HepG2 (cell line): Measurements from ENCODE around the gene EFNA3. TPM values are rescaled to one million over a fixed set of nuclear protein-coding genes. Genes with fewer than 3 reads are reported as not detected.

ENCODE experiments used
- KAT2B ChIP-seq: fragments of 150-350 bp; IDR thresholded peaks from 2 replicates; pipeline ENCODE4 v1.6.1; 2014; ENCODE audit warnings: low read depth, low read length, borderline replicate concordance
- RBAK ChIP-seq: sonication (generic); formaldehyde crosslinking; IDR thresholded peaks from 2 replicates; pipeline ENCODE4 v1.5.1; 2020; ENCODE audit warnings: mild to moderate bottlenecking, missing genetic modification reagents
- ZBTB8A ChIP-seq: sonication (generic); formaldehyde crosslinking; IDR thresholded peaks from 2 replicates; pipeline ENCODE4 v1.4.0; 2020; ENCODE audit warnings: mild to moderate bottlenecking, low read depth, missing genetic modification reagents, borderline replicate concordance
- ZNF543 ChIP-seq: sonication (generic); formaldehyde crosslinking; IDR thresholded peaks from 2 replicates; pipeline ENCODE4 v1.4.0; 2020; ENCODE audit warnings: mild to moderate bottlenecking, missing genetic modification reagents
- ZSCAN22 ChIP-seq: sonication (generic); formaldehyde crosslinking; IDR thresholded peaks from 2 replicates; pipeline ENCODE4 v1.4.0; 2020; ENCODE audit warnings: mild to moderate bottlenecking, missing genetic modification reagents
- ZSCAN29 ChIP-seq: sonication (generic); formaldehyde crosslinking; conservative IDR thresholded peaks from 2 replicates; pipeline ENCODE4 v1.4.0; 2020; ENCODE audit warnings: mild to moderate bottlenecking, missing genetic modification reagents
- polyA plus RNA-seq, 8 experiments: library from polyadenylated mRNA; depleted of rRNA in 3 of 8; stranded (reverse) in 7 of 8; unstranded in 1 of 8; fragments of >200 nt; fragmentation: Illumina TruSeq in 4 of 8; extraction: Trizol in 4 of 8; gene quantifications; 2 replicates each; pipeline versions ENCODE4 v1.2.1 to v1.2.3, GENCODE V29; 2011 to 2016; ENCODE audit warnings: low read depth in 4 of 8, missing spikeins in 1 of 8, mixed read lengths in 1 of 8; ENCODE audit not compliant: insufficient read depth in 1 of 8
- total RNA-seq, 5 experiments: library from RNA; depleted of rRNA; stranded (reverse); fragments of >200 nt; fragmentation: Illumina TruSeq; extraction: Trizol; gene quantifications; 2 replicates each; pipeline ENCODE4 v1.2.3, GENCODE V29; 2016; ENCODE audit warnings: low read depth in 1 of 5
- TF ChIP-seq, protein P1 (sequence below): sonication (generic); formaldehyde crosslinking; IDR thresholded peaks from 2 replicates; pipeline ENCODE4 v1.4.0; 2020; ENCODE audit warnings: mild to moderate bottlenecking, missing genetic modification reagents
- TF ChIP-seq, protein P2 (sequence below): sonication (generic); formaldehyde crosslinking; IDR thresholded peaks from 2 replicates; pipeline ENCODE4 v1.9.0; 2021; ENCODE audit warnings: mild to moderate bottlenecking, missing genetic modification reagents
- TF ChIP-seq, protein P3 (sequence below): sonication (generic); formaldehyde crosslinking; IDR thresholded peaks from 2 replicates; pipeline ENCODE4 v1.4.0; 2020; ENCODE audit warnings: mild to moderate bottlenecking, missing genetic modification reagents
- TF ChIP-seq, protein P4 (sequence below): sonication (generic); formaldehyde crosslinking; IDR thresholded peaks from 2 replicates; pipeline ENCODE4 v1.5.1; 2020; ENCODE audit warnings: missing genetic modification reagents, mild to moderate bottlenecking, borderline replicate concordance

EFNA3 gene
- total and polyA plus RNA-seq, 2 of the 13 experiments (the other 11 are each of a cell fraction or from before 2014, with no cell fraction given): 1.0 to 5.7 TPM

GRCh38 chr1:155044812-155045657, 33.6 kb upstream of the EFNA3 start (continued):
- TF ChIP-seq, protein P1, sequence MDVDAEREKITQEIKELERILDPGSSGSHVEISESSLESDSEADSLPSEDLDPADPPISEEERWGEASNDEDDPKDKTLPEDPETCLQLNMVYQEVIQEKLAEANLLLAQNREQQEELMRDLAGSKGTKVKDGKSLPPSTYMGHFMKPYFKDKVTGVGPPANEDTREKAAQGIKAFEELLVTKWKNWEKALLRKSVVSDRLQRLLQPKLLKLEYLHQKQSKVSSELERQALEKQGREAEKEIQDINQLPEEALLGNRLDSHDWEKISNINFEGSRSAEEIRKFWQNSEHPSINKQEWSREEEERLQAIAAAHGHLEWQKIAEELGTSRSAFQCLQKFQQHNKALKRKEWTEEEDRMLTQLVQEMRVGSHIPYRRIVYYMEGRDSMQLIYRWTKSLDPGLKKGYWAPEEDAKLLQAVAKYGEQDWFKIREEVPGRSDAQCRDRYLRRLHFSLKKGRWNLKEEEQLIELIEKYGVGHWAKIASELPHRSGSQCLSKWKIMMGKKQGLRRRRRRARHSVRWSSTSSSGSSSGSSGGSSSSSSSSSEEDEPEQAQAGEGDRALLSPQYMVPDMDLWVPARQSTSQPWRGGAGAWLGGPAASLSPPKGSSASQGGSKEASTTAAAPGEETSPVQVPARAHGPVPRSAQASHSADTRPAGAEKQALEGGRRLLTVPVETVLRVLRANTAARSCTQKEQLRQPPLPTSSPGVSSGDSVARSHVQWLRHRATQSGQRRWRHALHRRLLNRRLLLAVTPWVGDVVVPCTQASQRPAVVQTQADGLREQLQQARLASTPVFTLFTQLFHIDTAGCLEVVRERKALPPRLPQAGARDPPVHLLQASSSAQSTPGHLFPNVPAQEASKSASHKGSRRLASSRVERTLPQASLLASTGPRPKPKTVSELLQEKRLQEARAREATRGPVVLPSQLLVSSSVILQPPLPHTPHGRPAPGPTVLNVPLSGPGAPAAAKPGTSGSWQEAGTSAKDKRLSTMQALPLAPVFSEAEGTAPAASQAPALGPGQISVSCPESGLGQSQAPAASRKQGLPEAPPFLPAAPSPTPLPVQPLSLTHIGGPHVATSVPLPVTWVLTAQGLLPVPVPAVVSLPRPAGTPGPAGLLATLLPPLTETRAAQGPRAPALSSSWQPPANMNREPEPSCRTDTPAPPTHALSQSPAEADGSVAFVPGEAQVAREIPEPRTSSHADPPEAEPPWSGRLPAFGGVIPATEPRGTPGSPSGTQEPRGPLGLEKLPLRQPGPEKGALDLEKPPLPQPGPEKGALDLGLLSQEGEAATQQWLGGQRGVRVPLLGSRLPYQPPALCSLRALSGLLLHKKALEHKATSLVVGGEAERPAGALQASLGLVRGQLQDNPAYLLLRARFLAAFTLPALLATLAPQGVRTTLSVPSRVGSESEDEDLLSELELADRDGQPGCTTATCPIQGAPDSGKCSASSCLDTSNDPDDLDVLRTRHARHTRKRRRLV (CRISPR knock-in tag): no peak
- TF ChIP-seq ZNF543 (CRISPR knock-in tag) (no peak), RBAK (no peak), ZSCAN22 (CRISPR knock-in tag) (no peak), KAT2B (no peak), ZSCAN29 (CRISPR knock-in tag) (no peak), ZBTB8A (CRISPR knock-in tag) (no peak)
- TF ChIP-seq, protein P2, sequence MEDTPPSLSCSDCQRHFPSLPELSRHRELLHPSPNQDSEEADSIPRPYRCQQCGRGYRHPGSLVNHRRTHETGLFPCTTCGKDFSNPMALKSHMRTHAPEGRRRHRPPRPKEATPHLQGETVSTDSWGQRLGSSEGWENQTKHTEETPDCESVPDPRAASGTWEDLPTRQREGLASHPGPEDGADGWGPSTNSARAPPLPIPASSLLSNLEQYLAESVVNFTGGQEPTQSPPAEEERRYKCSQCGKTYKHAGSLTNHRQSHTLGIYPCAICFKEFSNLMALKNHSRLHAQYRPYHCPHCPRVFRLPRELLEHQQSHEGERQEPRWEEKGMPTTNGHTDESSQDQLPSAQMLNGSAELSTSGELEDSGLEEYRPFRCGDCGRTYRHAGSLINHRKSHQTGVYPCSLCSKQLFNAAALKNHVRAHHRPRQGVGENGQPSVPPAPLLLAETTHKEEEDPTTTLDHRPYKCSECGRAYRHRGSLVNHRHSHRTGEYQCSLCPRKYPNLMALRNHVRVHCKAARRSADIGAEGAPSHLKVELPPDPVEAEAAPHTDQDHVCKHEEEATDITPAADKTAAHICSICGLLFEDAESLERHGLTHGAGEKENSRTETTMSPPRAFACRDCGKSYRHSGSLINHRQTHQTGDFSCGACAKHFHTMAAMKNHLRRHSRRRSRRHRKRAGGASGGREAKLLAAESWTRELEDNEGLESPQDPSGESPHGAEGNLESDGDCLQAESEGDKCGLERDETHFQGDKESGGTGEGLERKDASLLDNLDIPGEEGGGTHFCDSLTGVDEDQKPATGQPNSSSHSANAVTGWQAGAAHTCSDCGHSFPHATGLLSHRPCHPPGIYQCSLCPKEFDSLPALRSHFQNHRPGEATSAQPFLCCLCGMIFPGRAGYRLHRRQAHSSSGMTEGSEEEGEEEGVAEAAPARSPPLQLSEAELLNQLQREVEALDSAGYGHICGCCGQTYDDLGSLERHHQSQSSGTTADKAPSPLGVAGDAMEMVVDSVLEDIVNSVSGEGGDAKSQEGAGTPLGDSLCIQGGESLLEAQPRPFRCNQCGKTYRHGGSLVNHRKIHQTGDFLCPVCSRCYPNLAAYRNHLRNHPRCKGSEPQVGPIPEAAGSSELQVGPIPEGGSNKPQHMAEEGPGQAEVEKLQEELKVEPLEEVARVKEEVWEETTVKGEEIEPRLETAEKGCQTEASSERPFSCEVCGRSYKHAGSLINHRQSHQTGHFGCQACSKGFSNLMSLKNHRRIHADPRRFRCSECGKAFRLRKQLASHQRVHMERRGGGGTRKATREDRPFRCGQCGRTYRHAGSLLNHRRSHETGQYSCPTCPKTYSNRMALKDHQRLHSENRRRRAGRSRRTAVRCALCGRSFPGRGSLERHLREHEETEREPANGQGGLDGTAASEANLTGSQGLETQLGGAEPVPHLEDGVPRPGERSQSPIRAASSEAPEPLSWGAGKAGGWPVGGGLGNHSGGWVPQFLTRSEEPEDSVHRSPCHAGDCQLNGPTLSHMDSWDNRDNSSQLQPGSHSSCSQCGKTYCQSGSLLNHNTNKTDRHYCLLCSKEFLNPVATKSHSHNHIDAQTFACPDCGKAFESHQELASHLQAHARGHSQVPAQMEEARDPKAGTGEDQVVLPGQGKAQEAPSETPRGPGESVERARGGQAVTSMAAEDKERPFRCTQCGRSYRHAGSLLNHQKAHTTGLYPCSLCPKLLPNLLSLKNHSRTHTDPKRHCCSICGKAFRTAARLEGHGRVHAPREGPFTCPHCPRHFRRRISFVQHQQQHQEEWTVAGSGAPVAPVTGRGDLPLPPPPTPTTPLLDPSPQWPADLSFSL (CRISPR knock-in tag): no peak
- TF ChIP-seq, protein P3, sequence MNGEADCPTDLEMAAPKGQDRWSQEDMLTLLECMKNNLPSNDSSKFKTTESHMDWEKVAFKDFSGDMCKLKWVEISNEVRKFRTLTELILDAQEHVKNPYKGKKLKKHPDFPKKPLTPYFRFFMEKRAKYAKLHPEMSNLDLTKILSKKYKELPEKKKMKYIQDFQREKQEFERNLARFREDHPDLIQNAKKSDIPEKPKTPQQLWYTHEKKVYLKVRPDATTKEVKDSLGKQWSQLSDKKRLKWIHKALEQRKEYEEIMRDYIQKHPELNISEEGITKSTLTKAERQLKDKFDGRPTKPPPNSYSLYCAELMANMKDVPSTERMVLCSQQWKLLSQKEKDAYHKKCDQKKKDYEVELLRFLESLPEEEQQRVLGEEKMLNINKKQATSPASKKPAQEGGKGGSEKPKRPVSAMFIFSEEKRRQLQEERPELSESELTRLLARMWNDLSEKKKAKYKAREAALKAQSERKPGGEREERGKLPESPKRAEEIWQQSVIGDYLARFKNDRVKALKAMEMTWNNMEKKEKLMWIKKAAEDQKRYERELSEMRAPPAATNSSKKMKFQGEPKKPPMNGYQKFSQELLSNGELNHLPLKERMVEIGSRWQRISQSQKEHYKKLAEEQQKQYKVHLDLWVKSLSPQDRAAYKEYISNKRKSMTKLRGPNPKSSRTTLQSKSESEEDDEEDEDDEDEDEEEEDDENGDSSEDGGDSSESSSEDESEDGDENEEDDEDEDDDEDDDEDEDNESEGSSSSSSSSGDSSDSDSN: 0 out of 2 replicates have a peak, but pooled peaks have one; percentile 12
- TF ChIP-seq, protein P4, sequence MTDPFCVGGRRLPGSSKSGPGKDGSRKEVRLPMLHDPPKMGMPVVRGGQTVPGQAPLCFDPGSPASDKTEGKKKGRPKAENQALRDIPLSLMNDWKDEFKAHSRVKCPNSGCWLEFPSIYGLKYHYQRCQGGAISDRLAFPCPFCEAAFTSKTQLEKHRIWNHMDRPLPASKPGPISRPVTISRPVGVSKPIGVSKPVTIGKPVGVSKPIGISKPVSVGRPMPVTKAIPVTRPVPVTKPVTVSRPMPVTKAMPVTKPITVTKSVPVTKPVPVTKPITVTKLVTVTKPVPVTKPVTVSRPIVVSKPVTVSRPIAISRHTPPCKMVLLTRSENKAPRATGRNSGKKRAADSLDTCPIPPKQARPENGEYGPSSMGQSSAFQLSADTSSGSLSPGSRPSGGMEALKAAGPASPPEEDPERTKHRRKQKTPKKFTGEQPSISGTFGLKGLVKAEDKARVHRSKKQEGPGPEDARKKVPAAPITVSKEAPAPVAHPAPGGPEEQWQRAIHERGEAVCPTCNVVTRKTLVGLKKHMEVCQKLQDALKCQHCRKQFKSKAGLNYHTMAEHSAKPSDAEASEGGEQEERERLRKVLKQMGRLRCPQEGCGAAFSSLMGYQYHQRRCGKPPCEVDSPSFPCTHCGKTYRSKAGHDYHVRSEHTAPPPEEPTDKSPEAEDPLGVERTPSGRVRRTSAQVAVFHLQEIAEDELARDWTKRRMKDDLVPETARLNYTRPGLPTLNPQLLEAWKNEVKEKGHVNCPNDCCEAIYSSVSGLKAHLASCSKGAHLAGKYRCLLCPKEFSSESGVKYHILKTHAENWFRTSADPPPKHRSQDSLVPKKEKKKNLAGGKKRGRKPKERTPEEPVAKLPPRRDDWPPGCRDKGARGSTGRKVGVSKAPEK (CRISPR knock-in tag): no peak
